ENCODE data around the gene TRIM71.

TRIM71 gene

GRCh38 chr3:32866533-32866932 lies 48.7 kb downstream of the TRIM71 start:
- no peak for DNase-seq (ENCODE audit: low spot score)

GRCh38 chr3:32867954-32868353 lies 50.2 kb downstream of the TRIM71 start:
- no peak for DNase-seq (ENCODE audit: low spot score)

DNA sequence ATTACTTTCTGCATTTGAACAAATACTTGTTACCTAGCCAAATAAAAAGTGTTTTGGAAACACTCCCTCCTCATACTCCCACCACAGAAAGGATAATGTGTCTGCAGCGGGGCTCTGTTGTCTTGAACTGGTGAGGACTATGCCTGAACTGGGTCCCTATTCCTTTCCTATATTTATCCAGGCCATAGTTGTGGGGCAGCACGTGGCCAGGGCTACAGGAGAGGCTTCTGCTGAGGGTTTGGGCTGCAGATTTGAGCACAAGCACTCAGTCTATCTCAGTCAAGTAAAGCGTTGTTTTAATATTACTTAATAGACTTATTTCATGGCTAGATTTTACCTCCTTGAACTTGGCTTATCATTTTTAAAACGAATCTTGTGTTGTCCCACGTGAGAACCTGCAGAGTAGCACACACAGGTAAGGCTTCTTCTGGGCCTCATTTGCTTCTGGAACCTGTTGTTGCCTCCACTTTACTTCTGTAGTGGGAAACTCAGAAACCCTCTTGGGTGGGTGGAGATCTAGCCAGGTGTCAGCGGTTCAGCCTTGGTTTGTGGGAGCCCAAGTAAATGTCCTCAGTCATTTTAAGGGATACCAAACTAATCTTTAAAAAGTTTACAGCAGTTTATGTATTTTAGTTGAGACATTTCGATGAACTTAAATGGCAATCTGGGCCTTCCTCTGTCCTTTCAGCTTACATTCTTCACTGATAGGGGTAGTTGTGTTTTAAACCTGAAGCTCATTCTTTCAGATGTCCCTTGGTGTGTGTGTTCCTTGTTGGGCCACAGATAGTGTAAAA lies 51.1 kb downstream of the TRIM71 start:
- no peak for DNase-seq (ENCODE audit: low spot score)

- DNase-seq (ENCODE audit: low spot score), result no peak
Measured at GRCh38 chr3:32869513-32870047, 51.8 kb downstream of the TRIM71 start.

GRCh38 chr3:32870373-32871095 lies 52.7 kb downstream of the TRIM71 start:
- DNase-seq (ENCODE audit: low spot score), result no peak

DNA sequence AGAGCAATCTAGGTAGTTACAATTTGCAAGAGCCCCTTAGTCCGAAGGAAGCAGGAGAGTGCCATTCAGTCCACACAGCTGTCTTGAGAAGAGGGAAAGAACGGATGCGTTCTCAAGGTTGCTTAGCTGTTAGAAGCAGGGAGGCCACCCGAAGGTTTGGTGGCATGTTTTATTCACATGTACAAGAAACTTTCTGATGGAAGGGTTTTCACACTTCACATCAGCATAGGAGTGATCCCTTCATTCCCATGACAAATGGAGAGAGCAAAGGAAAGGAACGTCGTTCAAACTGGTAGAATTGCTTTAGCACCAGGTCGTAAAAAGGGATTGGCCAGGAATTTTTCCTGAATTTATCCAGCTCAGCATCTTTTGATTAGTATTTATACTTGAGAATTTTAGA lies 53.5 kb downstream of the TRIM71 start:
- DNase-seq (ENCODE audit: low spot score), result no peak

DNA sequence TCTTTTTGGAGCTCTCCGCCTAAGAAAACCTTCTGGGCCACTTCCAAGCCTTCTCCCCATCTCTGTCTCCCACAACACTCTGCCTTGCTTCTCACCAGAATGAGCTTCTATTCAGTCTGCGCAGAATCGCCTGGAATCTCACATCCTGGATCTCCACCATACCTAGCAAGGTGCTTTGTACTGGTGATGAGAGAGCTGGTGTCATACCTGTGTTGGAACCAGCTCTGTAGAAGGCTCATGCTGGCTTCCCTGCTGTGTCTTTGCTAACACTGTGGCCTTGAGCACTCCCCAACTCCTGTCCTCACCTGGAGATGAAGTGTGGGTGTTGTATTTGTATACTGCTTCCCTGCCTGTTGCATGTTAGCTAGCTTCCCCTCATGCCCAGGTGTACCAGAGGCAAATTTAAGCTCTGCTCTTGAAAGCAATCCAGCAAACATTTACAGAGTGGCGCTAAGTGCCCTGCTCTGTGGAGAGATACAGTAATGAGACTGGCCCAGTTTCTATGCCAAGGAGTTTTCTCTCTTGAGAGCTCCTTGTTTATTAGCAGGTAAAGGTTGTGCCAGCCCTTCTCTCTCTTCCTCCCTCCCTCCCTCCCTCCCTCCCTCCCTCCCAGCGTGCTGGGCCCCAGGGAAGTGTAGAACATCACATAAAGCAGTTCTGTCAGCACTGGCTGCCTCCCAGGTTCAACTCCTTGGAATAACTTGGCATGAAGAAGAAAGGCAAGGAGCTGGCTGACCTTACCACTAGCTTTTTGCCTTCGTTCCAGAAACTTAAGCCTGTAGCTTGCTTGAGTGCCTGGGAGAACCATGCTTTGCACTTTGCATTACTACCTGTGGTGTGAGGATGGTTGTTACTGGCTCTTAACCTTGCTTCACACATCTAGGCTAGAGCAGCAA lies 54.9 kb downstream of the TRIM71 start:
- DNase-seq (ENCODE audit: low spot score), result no peak

- DNase-seq (ENCODE audit: low spot score), result no peak
Measured at GRCh38 chr3:32873531-32874130, 55.8 kb downstream of the TRIM71 start.

DNA sequence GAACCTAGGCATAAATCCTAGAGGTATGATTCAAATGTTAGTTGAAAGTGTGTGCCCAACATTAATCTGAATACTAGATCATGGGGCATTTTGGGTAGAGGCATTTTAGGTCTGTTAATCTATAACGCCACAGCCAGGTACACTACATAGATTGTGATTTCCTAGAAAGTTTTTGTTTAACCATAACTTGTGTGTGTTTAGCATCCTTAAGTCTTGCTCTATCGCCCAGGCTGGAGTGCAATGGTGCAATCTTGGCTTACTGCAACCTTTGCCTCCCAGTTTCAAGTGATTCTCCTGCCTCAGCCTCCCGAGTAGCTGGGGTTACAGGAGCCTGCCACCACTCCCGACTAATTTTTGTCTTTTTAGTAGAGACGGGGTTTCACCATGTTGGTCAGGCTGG lies 59.1 kb downstream of the TRIM71 start:
- no peak for DNase-seq (ENCODE audit: low spot score)

- no peak for DNase-seq (ENCODE audit: low spot score)
Measured at GRCh38 chr3:32877598-32877997, 59.8 kb downstream of the TRIM71 start.

GRCh38 chr3:32880225-32880624 lies 62.4 kb downstream of the TRIM71 start:
- DNase-seq (ENCODE audit: low spot score), result no peak

GRCh38 chr3:32881624-32882023 lies 63.8 kb downstream of the TRIM71 start:
- no peak for DNase-seq (ENCODE audit: low spot score)

GRCh38 chr3:32882189-32882588 lies 64.4 kb downstream of the TRIM71 start:
- DNase-seq (ENCODE audit: low spot score), result no peak

GRCh38 chr3:32882603-32883025 lies 64.8 kb downstream of the TRIM71 start:
- no peak for DNase-seq (ENCODE audit: low spot score)

GRCh38 chr3:32883817-32884216 lies 66.0 kb downstream of the TRIM71 start:
- no peak for DNase-seq (ENCODE audit: low spot score)

- no peak for DNase-seq (ENCODE audit: low spot score)
Measured at GRCh38 chr3:32884591-32884990, 66.8 kb downstream of the TRIM71 start.

DNA sequence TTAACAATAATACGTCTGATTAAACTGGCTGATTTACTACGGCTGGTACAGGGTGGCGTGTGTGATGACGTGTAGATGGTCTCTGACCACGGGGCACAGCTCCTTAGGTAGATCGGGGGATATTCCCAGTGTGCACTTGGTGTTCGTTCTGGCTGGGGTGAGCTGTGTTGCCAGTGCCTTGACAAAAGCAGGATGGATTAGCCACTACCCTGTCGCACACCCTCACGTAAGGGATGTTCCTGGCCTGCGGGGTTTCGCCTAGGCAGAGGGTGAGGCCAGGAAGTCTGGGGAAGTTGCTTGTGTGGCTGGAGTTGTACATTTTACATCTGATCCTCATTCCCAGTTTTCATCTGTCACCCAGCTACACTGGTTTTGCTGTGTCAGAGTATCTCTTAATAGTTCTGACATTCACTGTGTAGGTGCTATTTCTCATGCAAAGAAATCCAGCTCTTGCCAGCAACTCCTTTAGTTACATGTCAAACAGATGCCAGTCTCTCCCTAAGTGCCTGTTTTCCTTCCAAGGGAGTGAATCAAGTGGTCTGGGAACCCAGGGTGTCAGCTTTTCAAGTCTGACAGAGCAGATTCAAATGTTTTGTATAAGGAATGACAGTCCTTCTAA lies 67.6 kb downstream of the TRIM71 start:
- DNase-seq (ENCODE audit: low spot score), result no peak

DNA sequence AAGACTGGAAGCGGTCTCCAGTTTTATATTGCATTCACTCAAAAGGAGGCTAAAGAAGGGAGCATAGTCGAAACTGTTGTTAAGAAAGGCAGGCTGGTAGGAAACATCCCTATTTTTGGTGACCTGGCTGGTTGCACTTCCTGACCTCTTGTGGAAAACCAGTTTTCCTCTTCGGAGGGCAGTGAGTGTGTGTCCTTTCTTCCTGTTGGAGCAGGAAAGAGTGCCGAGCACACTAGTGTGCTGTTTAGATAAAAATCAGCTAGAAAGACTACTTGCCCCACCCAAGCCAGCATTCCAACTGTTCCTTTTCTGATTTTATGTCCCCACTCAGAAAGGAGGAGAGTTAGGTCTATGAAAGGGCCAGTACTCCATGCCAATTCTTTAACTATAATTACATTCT lies 68.5 kb downstream of the TRIM71 start:
- DNase-seq (ENCODE audit: low spot score), result no peak

- DNase-seq (ENCODE audit: low spot score), result no peak
Measured at GRCh38 chr3:32886911-32887310, 69.1 kb downstream of the TRIM71 start.

- DNase-seq (ENCODE audit: low spot score), result no peak
Measured at GRCh38 chr3:32888739-32889138, 70.9 kb downstream of the TRIM71 start.
